ENCODE results near the gene ENOX1. TPM values are rescaled to one million over a fixed set of nuclear protein-coding genes. Genes with fewer than 3 reads are reported as not detected.

Gene ENOX1
- total RNA-seq, 1 experiment from 2014 or later, result 0.26 TPM

- no peak for TF ChIP-seq AFF4 (CRISPR knock-in tag; IDR thresholded peaks at IDR 0.05; ENCODE audit: borderline replicate concordance)
Measured at GRCh38 chr13:43263047-43263446, 523.7 kb downstream of the ENOX1 start (continued).

DNA sequence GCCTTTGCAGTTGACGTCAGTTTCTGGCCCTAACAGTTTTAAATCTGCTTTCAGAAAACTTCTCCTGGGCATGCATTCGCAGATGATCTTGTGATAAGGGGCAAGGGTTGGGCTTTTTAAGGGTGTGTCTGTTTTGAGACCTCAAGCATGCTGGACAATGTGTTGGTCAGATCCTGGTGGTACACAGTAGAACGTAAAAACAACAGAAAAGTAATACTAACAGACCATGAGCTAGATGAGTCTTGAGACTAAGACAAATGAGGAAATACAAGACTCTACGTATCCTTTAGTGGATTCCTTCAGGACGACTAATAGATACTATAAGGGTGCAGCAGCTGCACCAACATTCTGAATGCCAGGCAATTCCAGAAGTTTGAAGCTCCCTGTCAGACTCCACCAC, 525.8 kb downstream of the ENOX1 start:
- no peak overlapping the region for H3K4me3 Mint-ChIP-seq
- no peaks in the 10 kb centered on the region; the same call in 1 of the 2 replicates for H3K27me3 Mint-ChIP-seq (ENCODE audit: low read depth)
- no peak overlapping the region for H3K27ac Mint-ChIP-seq
- no peak for ATAC-seq
- H3K9me3 Mint-ChIP-seq, result peaks cover 7% of the 10 kb centered on the region
- TF ChIP-seq CREB1 (CRISPR knock-in tag; IDR thresholded peaks at IDR 0.05), result no peak
- no peak for TF ChIP-seq HMGXB4 (CRISPR knock-in tag; IDR thresholded peaks at IDR 0.05)
- no peak for TF ChIP-seq ZNF423 (CRISPR knock-in tag; IDR thresholded peaks at IDR 0.05)
- no peak for TF ChIP-seq ELF4 (CRISPR knock-in tag; IDR thresholded peaks at IDR 0.05; ENCODE audit: low read depth)
- no peak for TF ChIP-seq JUN (CRISPR knock-in tag; IDR thresholded peaks at IDR 0.05)
- no peak for TF ChIP-seq OVOL2 (CRISPR knock-in tag; IDR thresholded peaks at IDR 0.05; ENCODE audit: borderline replicate concordance)
- TF ChIP-seq ESRRA (CRISPR knock-in tag; IDR thresholded peaks at IDR 0.05; ENCODE audit: borderline replicate concordance), result no peak
- no peak for TF ChIP-seq GTF2I (CRISPR knock-in tag; conservative IDR thresholded peaks at IDR 0.05)
- no peak for TF ChIP-seq ZNF396 (CRISPR knock-in tag; IDR thresholded peaks at IDR 0.05; ENCODE audit: borderline replicate concordance)
- no peak for TF ChIP-seq E2F4 (CRISPR knock-in tag; IDR thresholded peaks at IDR 0.05; ENCODE audit: borderline replicate concordance, low read depth)
- DNase-seq (ENCODE audit: low spot score), result no peak
- POLR2A ChIA-PET, result no interaction called here
- no peaks in the 10 kb centered on the region for H3K36me3 Mint-ChIP-seq
- peaks cover 2% of the 10 kb centered on the region; the same call in 1 of the 2 replicates for H3K4me1 Mint-ChIP-seq
- CTCF ChIA-PET, result no interaction called here

DNA sequence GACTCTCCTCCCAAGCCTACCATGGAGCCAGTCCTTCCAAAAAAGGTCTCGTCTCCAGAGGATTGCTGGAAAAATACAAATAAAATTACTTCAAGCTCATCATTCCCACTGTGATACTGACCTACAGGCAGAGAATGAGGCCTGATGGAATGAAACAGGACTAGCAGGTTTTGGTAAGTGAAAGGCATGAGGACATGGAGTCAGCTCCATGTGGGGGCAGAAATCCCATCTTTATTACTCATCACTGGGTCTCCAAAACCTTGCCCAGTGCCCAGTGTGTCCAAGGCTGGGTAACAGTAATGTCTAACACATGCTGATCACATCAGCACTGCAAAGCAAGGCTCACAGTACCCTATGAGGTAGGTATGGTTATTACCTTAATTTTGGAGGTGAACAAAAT, 528.0 kb downstream of the ENOX1 start:
- POLR2A ChIA-PET, result no interaction called here
- CTCF ChIA-PET, result no interaction called here

GRCh38 chr13:43257765-43258164, 529.0 kb downstream of the ENOX1 start:
- ATAC-seq (no peak), DNase-seq (ENCODE audit: low spot score) (no peak)
- Mint-ChIP-seq H3K4me1 (peaks cover 2% of the 10 kb centered on the region; the same call in 1 of the 2 replicates), H3K36me3 (no peaks in the 10 kb centered on the region), H3K27ac (no peak overlapping the region), H3K9me3 (peaks cover 7% of the 10 kb centered on the region), H3K27me3 (ENCODE audit: low read depth) (no peaks in the 10 kb centered on the region; the same call in 1 of the 2 replicates), H3K4me3 (no peak overlapping the region)
- POLR2A ChIA-PET, result no interaction called here
- CTCF ChIA-PET, result no interaction called here
- TF ChIP-seq ESRRA (CRISPR knock-in tag; IDR thresholded peaks at IDR 0.05; ENCODE audit: borderline replicate concordance) (no peak), FOXJ3 (CRISPR knock-in tag; IDR thresholded peaks at IDR 0.05; ENCODE audit: borderline replicate concordance) (no peak), CBFB (CRISPR knock-in tag; IDR thresholded peaks at IDR 0.05; ENCODE audit: low read depth) (no peak), MAX (CRISPR knock-in tag; IDR thresholded peaks at IDR 0.05) (no peak), GRHL2 (CRISPR knock-in tag; IDR thresholded peaks at IDR 0.05; ENCODE audit: insufficient replicate concordance, severe bottlenecking) (no peak), GABPB1 (CRISPR knock-in tag; IDR thresholded peaks at IDR 0.05) (no peak), ZNF138 (CRISPR knock-in tag; conservative IDR thresholded peaks at IDR 0.05) (no peak)
- TF ChIP-seq, protein P1, sequence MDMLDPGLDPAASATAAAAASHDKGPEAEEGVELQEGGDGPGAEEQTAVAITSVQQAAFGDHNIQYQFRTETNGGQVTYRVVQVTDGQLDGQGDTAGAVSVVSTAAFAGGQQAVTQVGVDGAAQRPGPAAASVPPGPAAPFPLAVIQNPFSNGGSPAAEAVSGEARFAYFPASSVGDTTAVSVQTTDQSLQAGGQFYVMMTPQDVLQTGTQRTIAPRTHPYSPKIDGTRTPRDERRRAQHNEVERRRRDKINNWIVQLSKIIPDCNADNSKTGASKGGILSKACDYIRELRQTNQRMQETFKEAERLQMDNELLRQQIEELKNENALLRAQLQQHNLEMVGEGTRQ (CRISPR knock-in tag; IDR thresholded peaks at IDR 0.05), result no peak
- TF ChIP-seq, protein P2, sequence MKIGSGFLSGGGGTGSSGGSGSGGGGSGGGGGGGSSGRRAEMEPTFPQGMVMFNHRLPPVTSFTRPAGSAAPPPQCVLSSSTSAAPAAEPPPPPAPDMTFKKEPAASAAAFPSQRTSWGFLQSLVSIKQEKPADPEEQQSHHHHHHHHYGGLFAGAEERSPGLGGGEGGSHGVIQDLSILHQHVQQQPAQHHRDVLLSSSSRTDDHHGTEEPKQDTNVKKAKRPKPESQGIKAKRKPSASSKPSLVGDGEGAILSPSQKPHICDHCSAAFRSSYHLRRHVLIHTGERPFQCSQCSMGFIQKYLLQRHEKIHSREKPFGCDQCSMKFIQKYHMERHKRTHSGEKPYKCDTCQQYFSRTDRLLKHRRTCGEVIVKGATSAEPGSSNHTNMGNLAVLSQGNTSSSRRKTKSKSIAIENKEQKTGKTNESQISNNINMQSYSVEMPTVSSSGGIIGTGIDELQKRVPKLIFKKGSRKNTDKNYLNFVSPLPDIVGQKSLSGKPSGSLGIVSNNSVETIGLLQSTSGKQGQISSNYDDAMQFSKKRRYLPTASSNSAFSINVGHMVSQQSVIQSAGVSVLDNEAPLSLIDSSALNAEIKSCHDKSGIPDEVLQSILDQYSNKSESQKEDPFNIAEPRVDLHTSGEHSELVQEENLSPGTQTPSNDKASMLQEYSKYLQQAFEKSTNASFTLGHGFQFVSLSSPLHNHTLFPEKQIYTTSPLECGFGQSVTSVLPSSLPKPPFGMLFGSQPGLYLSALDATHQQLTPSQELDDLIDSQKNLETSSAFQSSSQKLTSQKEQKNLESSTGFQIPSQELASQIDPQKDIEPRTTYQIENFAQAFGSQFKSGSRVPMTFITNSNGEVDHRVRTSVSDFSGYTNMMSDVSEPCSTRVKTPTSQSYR (CRISPR knock-in tag; IDR thresholded peaks at IDR 0.05), result no peak

More for the DNA sequence above, 528.0 kb downstream of the ENOX1 start:
- no peaks in the 10 kb centered on the region; the same call in 1 of the 2 replicates for H3K27me3 Mint-ChIP-seq (ENCODE audit: low read depth)
- ATAC-seq (no peak), DNase-seq (ENCODE audit: low spot score) (no peak)
- TF ChIP-seq SOX15 (CRISPR knock-in tag; IDR thresholded peaks at IDR 0.05) (no peak), ZNF263 (CRISPR knock-in tag; IDR thresholded peaks at IDR 0.05; ENCODE audit: low read depth) (no peak), NR2C2 (CRISPR knock-in tag; IDR thresholded peaks at IDR 0.05) (no peak)
- H3K27ac Mint-ChIP-seq, result no peak overlapping the region
- peaks cover 2% of the 10 kb centered on the region; the same call in 1 of the 2 replicates for H3K4me1 Mint-ChIP-seq
- no peak overlapping the region for H3K4me3 Mint-ChIP-seq
- H3K36me3 Mint-ChIP-seq, result no peaks in the 10 kb centered on the region
- peaks cover 7% of the 10 kb centered on the region for H3K9me3 Mint-ChIP-seq
